ENCODE data around the gene B4GALNT4.

DNA sequence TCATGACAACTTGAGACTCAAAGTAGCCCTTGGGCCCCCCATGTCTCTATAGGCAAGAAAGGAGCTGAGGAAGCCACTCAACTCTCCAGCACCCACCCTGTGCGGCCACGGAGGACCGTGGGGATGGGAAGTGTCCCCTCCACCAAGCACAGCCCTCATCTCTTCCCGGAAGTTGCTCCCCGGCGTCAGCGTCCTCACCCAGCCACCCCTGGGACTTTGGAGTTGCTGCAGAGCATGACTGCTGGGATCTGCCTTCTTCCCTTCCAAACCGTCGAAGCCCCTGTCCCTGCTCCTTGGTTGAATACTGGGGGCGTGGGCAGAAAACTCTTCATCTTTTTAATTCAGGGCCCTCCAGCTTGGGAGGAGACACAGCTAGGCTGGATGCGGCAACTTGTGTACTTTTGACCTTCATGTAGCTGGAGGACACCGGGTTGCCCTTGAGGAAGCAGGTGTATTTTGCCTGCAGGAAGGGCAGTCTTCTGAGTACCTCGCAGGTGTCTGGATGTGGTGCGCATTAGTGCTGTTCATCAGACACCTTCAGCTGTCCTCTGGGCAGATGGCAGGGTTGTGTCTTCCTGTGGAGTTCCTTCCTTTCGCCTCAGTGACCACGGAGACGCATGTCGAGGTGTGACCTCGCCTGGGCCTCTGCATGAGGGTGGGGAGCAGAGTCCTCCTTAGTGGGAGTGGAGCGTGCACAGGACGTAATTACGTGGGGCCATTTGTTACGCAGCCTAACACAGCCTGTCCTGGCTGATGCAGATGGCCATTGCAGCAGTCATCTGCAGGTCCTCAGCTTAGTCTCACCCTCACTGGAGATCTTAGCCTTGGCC is 36.4 kb upstream of the B4GALNT4 start:
- no peak for TF ChIP-seq POLR2A (IDR thresholded peaks at IDR 0.05)
- TF ChIP-seq, protein P1, sequence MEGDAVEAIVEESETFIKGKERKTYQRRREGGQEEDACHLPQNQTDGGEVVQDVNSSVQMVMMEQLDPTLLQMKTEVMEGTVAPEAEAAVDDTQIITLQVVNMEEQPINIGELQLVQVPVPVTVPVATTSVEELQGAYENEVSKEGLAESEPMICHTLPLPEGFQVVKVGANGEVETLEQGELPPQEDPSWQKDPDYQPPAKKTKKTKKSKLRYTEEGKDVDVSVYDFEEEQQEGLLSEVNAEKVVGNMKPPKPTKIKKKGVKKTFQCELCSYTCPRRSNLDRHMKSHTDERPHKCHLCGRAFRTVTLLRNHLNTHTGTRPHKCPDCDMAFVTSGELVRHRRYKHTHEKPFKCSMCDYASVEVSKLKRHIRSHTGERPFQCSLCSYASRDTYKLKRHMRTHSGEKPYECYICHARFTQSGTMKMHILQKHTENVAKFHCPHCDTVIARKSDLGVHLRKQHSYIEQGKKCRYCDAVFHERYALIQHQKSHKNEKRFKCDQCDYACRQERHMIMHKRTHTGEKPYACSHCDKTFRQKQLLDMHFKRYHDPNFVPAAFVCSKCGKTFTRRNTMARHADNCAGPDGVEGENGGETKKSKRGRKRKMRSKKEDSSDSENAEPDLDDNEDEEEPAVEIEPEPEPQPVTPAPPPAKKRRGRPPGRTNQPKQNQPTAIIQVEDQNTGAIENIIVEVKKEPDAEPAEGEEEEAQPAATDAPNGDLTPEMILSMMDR (IDR thresholded peaks at IDR 0.05) = no peak

Data from tibial nerve (tissue), 3 donors.